GM12891 (cell line): ENCODE data around the gene CKAP4.

Source experiments
- PAX5 ChIP-seq: IDR thresholded peaks from 2 replicates; pipeline ENCODE4 v1.6.1; 2011; ENCODE audit warnings: low read length, moderate library complexity, mild to moderate bottlenecking; ENCODE audit not compliant: insufficient read depth, severe bottlenecking
- POLR2A ChIP-seq: IDR thresholded peaks from 2 replicates; pipeline ENCODE4 v1.6.1; 2011; ENCODE audit warnings: low read depth, low read length, control low read depth
- SPI1 ChIP-seq: IDR thresholded peaks from 2 replicates; pipeline ENCODE4 v1.6.1; 2011; ENCODE audit warnings: low read depth, low read length, control low read depth
- TAF1 ChIP-seq: IDR thresholded peaks from 2 replicates; pipeline ENCODE4 v1.6.1; 2011; ENCODE audit warnings: low read depth, low read length, control low read depth

- no peak for TF ChIP-seq POLR2A
- TF ChIP-seq SPI1: no peak
- TF ChIP-seq TAF1: no peak
- no peak for TF ChIP-seq PAX5
Measured at GRCh38 chr12:106254724-106255123, 6.9 kb upstream of the CKAP4 start.
